Measurements from ENCODE around the gene ACSS3. TPM values are rescaled to one million over a fixed set of nuclear protein-coding genes. Genes with fewer than 3 reads are reported as not detected.

The ACSS3 gene
- total and polyA plus RNA-seq, 2 of the 8 experiments (the other 6 are each of a cell fraction or from before 2014, with no cell fraction given), result 14.4 to 24.0 TPM

DNA sequence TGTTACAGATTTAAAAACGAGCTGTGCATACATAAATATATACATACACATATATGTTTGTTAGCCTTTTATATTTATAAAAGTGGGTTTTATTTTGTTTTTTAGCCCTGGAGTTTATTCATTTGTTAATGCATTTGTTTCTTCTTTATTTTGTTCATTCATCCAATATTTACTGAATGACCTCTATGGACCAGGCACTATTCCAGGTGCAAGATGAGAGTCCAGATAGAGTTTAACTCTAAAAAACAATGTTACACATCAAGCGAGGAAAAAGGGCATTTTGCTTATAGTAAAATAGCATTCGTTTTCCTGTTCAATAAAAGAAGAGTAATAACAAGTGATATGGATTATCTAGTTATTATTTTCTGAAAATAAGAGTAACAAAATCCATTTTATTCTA is 14.2 kb downstream of the ACSS3 start:
- Histone ChIP-seq H3K79me2 (ENCODE audit: control insufficient read depth in 1 of 2, insufficient read depth in 2 of 2, low read length in 2 of 2) (peaks cover 0 to 58% of the 10 kb centered on the region in 2 experiments; a peak in 2 of 4 replicates), H4K20me1 (replicated peaks in 1 of 2; ENCODE audit: control insufficient read depth in 1 of 2, insufficient read depth in 2 of 2, low read length in 2 of 2) (no peaks in the 10 kb centered on the region), H4K8ac (ENCODE audit: extremely low read depth, insufficient read depth, low read length) (no peak overlapping the region), H3K4ac (replicated peaks; ENCODE audit: insufficient read length, low read depth, low read length) (no peak overlapping the region), H2BK5ac (ENCODE audit: low read depth, low read length) (no peak overlapping the region), H4K91ac (replicated peaks; ENCODE audit: insufficient read length, low read length) (no peak overlapping the region), H2BK15ac (ENCODE audit: low read length) (no peak overlapping the region), H3K9me3 (ENCODE audit: insufficient read depth in 2 of 2, low read depth in 1 of 2, low read length in 1 of 2) (no peaks in the 10 kb centered on the region), H3K4me2 (ENCODE audit: insufficient read depth in 1 of 2, low read depth in 2 of 2, low read length in 2 of 2) (no peak overlapping the region), H2BK12ac (ENCODE audit: low read depth, low read length) (no peak overlapping the region), H2BK120ac (replicated peaks; ENCODE audit: low read depth, low read length) (no peak overlapping the region), H2BK20ac (ENCODE audit: low read length) (no peak overlapping the region), H3K27ac (ENCODE audit: low read depth, low read length) (no peak overlapping the region), H3K18ac (ENCODE audit: extremely low read depth, low read length) (no peak overlapping the region), H3K14ac (ENCODE audit: insufficient read length) (no peak overlapping the region), H3K27me3 (replicated peaks in 1 of 4; ENCODE audit: control insufficient read depth in 3 of 4, extremely low read depth in 1 of 4, insufficient read depth in 3 of 4, low read length in 3 of 4) (no peaks in the 10 kb centered on the region), H2AK5ac (ENCODE audit: low read depth, low read length) (no peak overlapping the region), H3K4me3 (ENCODE audit: extremely low read depth in 1 of 4, insufficient read depth in 2 of 4, low read depth in 3 of 4, low read length in 4 of 4) (no peak overlapping the region), H3K56ac (replicated peaks; ENCODE audit: insufficient read length, low read depth, low read length) (no peak overlapping the region), H3K23ac (ENCODE audit: insufficient read length) (no peak overlapping the region), H3K36me3 (ENCODE audit: control insufficient read depth in 2 of 4, insufficient read depth in 4 of 4, low read length in 3 of 4) (no peaks in the 10 kb centered on the region), H3K4me1 (replicated peaks in 1 of 4; ENCODE audit: control insufficient read depth in 3 of 4, insufficient read depth in 4 of 4, low read length in 3 of 4) (peaks cover 0 to 13% (median 8%) of the 10 kb centered on the region in 4 experiments; a peak in 6 of 7 replicates), H2AFZ (ENCODE audit: low read length) (no peak overlapping the region), H3K23me2 (ENCODE audit: low read depth, low read length) (no peaks in the 10 kb centered on the region), H3K9ac (replicated peaks in 1 of 4; ENCODE audit: extremely low read depth in 1 of 4, low read depth in 3 of 4, low read length in 3 of 4) (no peak overlapping the region), H4K5ac (ENCODE audit: insufficient read length, low read depth, low read length) (no peak overlapping the region), H3K79me1 (ENCODE audit: low read depth, low read length) (no peaks in the 10 kb centered on the region)
- FAIRE-seq (no peak), DNase-seq (ENCODE audit: low read depth in 1 of 2, low spot score in 2 of 2) (no peak)
- TF ChIP-seq EGR1 (IDR thresholded peaks at IDR 0.05; ENCODE audit: borderline replicate concordance, low read depth, low read length) (no peak), FOSL1 (IDR thresholded peaks at IDR 0.05; ENCODE audit: insufficient read depth, low read depth, low read length) (no peak), CBX8 (IDR thresholded peaks at IDR 0.05; ENCODE audit: borderline replicate concordance, low read depth, low read length) (no peak), JUN (IDR thresholded peaks at IDR 0.05; ENCODE audit: low read depth, low read length) (no peak), YY1 (IDR thresholded peaks at IDR 0.05; ENCODE audit: low read depth, low read length) (no peak), SUZ12 (IDR thresholded peaks at IDR 0.05; ENCODE audit: low read length) (no peak)
- ChIA-PET CTCF (ENCODE audit: partially characterized antibody) (interaction anchor here (0.6 kb wide), 1 partner anchor 171 kb away, joined by 3 read pairs; no protein-coding TSS in a partner anchor), POLR2A (ENCODE audit: partially characterized antibody) (no interaction called here)
- WGBS, 2 experiments (ENCODE audit: extremely low coverage in 1 of 2, insufficient coverage in 1 of 2, insufficient read length in 1 of 2, insufficient replicate concordance in 2 of 2, low coverage in 1 of 2, low lambda C conversion rate in 2 of 2, missing lambda C conversion rate in 1 of 2), result 85% methylated on average over 3 of the region's 3 CpGs; no CpG with 5 or more reads in 1 of the 2 experiments

Measured in H1 (cell line).